HEK293 (cell line): ENCODE results near the gene ALDH16A1.

Experiments
- CTCF ChIA-PET: fragments of 350-600 bp; formaldehyde crosslinking; extraction: SDS; loops from one replicate; lab custom pipeline; 2021; ENCODE audit warnings: antibody characterized with exemption; lab: Yijun Ruan, JAX
- POLR2A ChIA-PET: fragments of 300-600 bp; formaldehyde crosslinking; extraction: SDS; loops from one replicate; lab custom pipeline; 2020; ENCODE audit warnings: antibody characterized with exemption, inconsistent platforms; lab: Yijun Ruan, JAX
- H3K27ac ChIP-seq: fragments of 200-500 bp; sonication (Bioruptor generic); 2 replicates; pipeline ENCODE4 v1.5.1; 2014; ENCODE audit warnings: low read depth, low read length, control low read depth, inconsistent platforms; ENCODE audit errors: extremely low read depth
- H3K36me3 ChIP-seq, 2 experiments: fragments of 200-500 bp in 1 of 2; sonication (Bioruptor generic) in 1 of 2; 1 replicate in 1 of 2; 2 replicates in 1 of 2; pipeline ENCODE4 v1.5.1; 2014 to 2017; ENCODE audit warnings: inconsistent platforms in 2 of 2, low read length in 2 of 2; ENCODE audit not compliant: control insufficient read depth in 2 of 2, insufficient read depth in 1 of 2
- H3K4me1 ChIP-seq: fragments of 200-500 bp; sonication (Bioruptor generic); 2 replicates; pipeline ENCODE4 v1.5.1; 2014; ENCODE audit warnings: mild to moderate bottlenecking, low read length, inconsistent platforms; ENCODE audit not compliant: control insufficient read depth, insufficient read depth
- H3K4me3 ChIP-seq: 2 replicates; pipeline ENCODE4 v1.5.1; 2011; ENCODE audit warnings: low read depth, mild to moderate bottlenecking, control low read depth, low read length, moderate library complexity
- H3K9me3 ChIP-seq: fragments of 200-500 bp; sonication (Bioruptor generic); 2 replicates; pipeline ENCODE4 v1.5.1; 2014; ENCODE audit warnings: low read depth, low read length, inconsistent platforms; ENCODE audit not compliant: control insufficient read depth, insufficient read depth
- CTCF ChIP-seq: fragments of 450-650 bp; formaldehyde crosslinking; IDR thresholded peaks from 2 replicates; pipeline ENCODE4 v1.5.1; 2016; ENCODE audit warnings: missing biosample characterization, missing genetic modification characterization
- EGR2 ChIP-seq: fragments of 450-650 bp; formaldehyde crosslinking; IDR thresholded peaks from 2 replicates; pipeline ENCODE4 v1.5.1; 2016; ENCODE audit warnings: low read depth, missing biosample characterization, missing genetic modification characterization
- KLF1 ChIP-seq: fragments of 450-650 bp; formaldehyde crosslinking; IDR thresholded peaks from 2 replicates; pipeline ENCODE4 v1.5.1; 2016; ENCODE audit warnings: missing biosample characterization, missing genetic modification characterization
- KLF8 ChIP-seq: fragments of 450-650 bp; formaldehyde crosslinking; IDR thresholded peaks from 2 replicates; pipeline ENCODE4 v1.5.1; 2016; ENCODE audit warnings: missing biosample characterization, missing genetic modification characterization
- KLF9 ChIP-seq: fragments of 450-650 bp; formaldehyde crosslinking; IDR thresholded peaks from 2 replicates; pipeline ENCODE4 v1.5.1; 2016; ENCODE audit warnings: missing biosample characterization, missing genetic modification characterization, low read depth
- SP2 ChIP-seq: fragments of 450-650 bp; formaldehyde crosslinking; IDR thresholded peaks from 2 replicates; pipeline ENCODE4 v1.5.1; 2016; ENCODE audit warnings: missing biosample characterization, missing genetic modification characterization
- ZFHX2 ChIP-seq: fragments of 450-650 bp; formaldehyde crosslinking; conservative IDR thresholded peaks from 2 replicates; pipeline ENCODE4 v1.5.1; 2016; ENCODE audit warnings: missing biosample characterization, missing genetic modification characterization
- ZNF174 ChIP-seq: fragments of 450-650 bp; formaldehyde crosslinking; IDR thresholded peaks from 2 replicates; pipeline ENCODE4 v1.5.0; 2017; ENCODE audit warnings: missing biosample characterization, mild to moderate bottlenecking, missing genetic modification characterization
- ZNF202 ChIP-seq: fragments of 450-650 bp; formaldehyde crosslinking; IDR thresholded peaks from 2 replicates; pipeline ENCODE4 v1.5.1; 2016; ENCODE audit warnings: missing biosample characterization, missing genetic modification characterization, borderline replicate concordance
- ZNF426 ChIP-seq: fragments of 450-650 bp; formaldehyde crosslinking; IDR thresholded peaks from 2 replicates; pipeline ENCODE4 v1.5.1; 2017; ENCODE audit warnings: missing biosample characterization, missing genetic modification characterization, mild to moderate bottlenecking, inconsistent platforms, moderate library complexity
- ZNF449 ChIP-seq: fragments of 450-650 bp; formaldehyde crosslinking; IDR thresholded peaks from 2 replicates; pipeline ENCODE4 v1.5.1; 2017; ENCODE audit warnings: missing biosample characterization, mild to moderate bottlenecking, missing genetic modification characterization, moderate library complexity
- ZNF501 ChIP-seq: fragments of 450-650 bp; formaldehyde crosslinking; IDR thresholded peaks from 2 replicates; pipeline ENCODE4 v1.5.1; 2016; ENCODE audit warnings: missing biosample characterization, missing genetic modification characterization

ALDH16A1 gene

DNA sequence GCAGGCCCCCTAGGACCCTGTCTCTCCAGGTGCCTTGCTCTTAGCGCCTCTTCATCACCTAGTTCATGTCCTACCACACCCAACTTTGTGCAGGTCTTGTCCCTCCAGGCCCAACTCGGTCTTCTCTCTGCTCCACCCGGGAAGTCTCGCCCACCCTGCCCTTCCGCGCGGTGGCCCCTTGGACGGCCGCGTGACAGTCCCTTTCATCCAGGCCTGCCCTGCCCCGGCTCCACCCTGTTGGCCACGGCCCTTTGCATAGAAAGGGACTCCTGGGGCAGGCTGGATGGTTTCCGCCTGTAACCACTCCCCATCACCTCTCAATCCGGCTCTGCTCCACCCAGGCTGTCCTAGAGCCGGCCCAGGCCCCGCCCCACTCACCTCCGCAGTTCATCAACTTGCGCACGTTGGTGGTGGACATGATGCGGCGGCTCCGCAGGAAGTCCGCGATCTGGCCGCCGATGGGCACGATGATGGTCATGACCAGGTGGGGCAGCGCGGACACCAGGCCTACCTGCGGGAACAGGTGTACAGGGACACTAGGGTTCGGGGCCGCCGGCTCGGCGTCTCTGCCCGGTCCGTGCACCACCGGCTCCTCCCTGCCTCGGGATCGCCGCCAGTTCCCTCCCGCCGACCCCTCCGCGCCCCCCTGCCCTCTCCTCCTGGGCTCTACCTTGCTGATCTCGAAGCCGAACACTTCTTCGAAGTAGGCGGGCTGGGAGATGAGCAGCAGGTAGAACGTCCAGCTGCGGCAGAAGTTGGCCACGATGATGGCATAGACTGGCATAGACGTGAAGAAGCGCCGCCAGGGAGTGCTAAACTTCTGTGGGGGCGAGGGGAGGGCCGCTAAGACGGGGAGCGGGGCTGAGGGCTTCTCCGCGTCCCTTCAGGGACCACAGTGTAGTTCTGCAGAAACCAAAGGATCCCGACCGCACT is 20.6 kb upstream of the ALDH16A1 start:
- CTCF ChIA-PET: interaction anchor here (0.7 to 1.5 kb wide), 2 partner anchors 38 to 590 kb away, joined by 3 to 4 read pairs; no protein-coding TSS in a partner anchor
- Histone ChIP-seq H3K4me1 (no peaks in the 10 kb centered on the region), H3K4me3 (no peak overlapping the region), H3K9me3 (no peaks in the 10 kb centered on the region), H3K36me3 (no peaks in the 10 kb centered on the region), H3K27ac (no peak overlapping the region)
- TF ChIP-seq KLF1 (tag by site-specific recombination): peak; percentile 93
- no peak for TF ChIP-seq ZNF426
- POLR2A ChIA-PET: no interaction called here

- TF ChIP-seq CTCF (tag by site-specific recombination) (no peak), ZNF501 (tag by site-specific recombination) (no peak), ZNF174 (no peak)
- ChIA-PET CTCF (interaction anchor here (0.6 to 0.7 kb wide), 2 partner anchors 16 to 591 kb away, joined by 3 read pairs; no protein-coding TSS in a partner anchor), POLR2A (interaction anchor here (0.5 kb wide), 1 partner anchor 51 kb away, joined by 10 read pairs; no protein-coding TSS in a partner anchor)
- no peaks in the 10 kb centered on the region for H3K4me1 ChIP-seq
- H3K9me3 ChIP-seq: no peaks in the 10 kb centered on the region
- no peaks in the 10 kb centered on the region for H3K36me3 ChIP-seq
- H3K4me3 ChIP-seq: no peak overlapping the region
- H3K27ac ChIP-seq: no peak overlapping the region
Measured at GRCh38 chr19:49433240-49433901, 19.7 kb upstream of the ALDH16A1 start.

DNA sequence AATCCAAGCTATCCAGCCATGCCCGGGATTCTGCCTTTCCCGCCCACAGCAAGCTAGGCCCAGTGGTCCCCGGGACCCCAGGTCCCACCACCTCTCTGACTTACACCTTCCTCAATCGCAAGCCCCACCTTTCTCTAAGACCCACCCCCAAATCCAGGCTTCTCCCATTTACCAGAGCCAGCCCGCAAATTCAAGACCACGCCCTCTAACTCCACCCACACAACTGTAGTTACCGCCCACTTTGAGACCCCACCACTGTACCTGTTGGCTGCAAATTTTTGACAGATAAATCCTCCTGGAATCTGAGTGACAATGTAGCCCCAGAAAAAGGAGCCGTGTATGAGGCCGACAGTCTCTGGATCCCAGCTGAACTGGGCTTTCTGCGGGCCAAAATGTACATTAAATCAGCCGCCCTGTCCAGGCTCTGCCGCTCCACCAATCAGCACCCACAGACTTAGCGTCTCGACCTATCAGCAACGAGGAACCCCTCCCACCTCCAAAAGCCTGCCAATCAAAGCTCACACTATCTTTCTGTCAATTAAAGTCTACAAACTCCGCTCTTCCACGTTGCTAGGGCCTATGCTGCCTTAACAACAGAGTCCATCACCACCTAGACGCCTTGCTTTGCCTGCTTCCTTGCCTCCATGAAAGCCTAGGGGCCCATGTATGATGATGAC is 18.0 kb upstream of the ALDH16A1 start:
- H3K4me1 ChIP-seq: no peaks in the 10 kb centered on the region
- ChIA-PET POLR2A (interaction anchor here (1.3 kb wide), 1 partner anchor 18 kb away, joined by 3 read pairs; the partner anchor contains the start of gene ALDH16A1), CTCF (interaction anchor here (1.0 to 1.2 kb wide), 2 partner anchors 11 to 17 kb away, joined by 3 to 4 read pairs; no protein-coding TSS in a partner anchor)
- TF ChIP-seq ZNF449: no peak
- peak; percentile 86 for TF ChIP-seq KLF1 (tag by site-specific recombination)
- 0 out of 2 replicates have a peak, but pooled peaks have one; percentile 49 for TF ChIP-seq KLF8 (tag by site-specific recombination)
- peak; percentile 54 for TF ChIP-seq ZFHX2 (tag by site-specific recombination)
- TF ChIP-seq KLF9: 0 out of 2 replicates have a peak, but pooled peaks have one; percentile 35
- TF ChIP-seq SP2 (tag by site-specific recombination): peak; percentile 73
- TF ChIP-seq ZNF202: no peak
- 0 out of 2 replicates have a peak, but pooled peaks have one; percentile 33 for TF ChIP-seq EGR2 (tag by site-specific recombination)
- H3K9me3 ChIP-seq: no peaks in the 10 kb centered on the region
- no peaks in the 10 kb centered on the region for H3K36me3 ChIP-seq
- H3K27ac ChIP-seq: no peak overlapping the region
- H3K4me3 ChIP-seq: no peak overlapping the region
